HepG2 (cell line): Measurements from ENCODE around the gene KIF17. TPM values are rescaled to one million over a fixed set of nuclear protein-coding genes. Genes with fewer than 3 reads are reported as not detected.

Experiments used
- BRD4 ChIP-seq: sonication (generic); formaldehyde crosslinking; IDR thresholded peaks from 2 replicates; pipeline ENCODE4 v1.4.0; 2020; ENCODE audit warnings: missing genetic modification reagents
- GATA4 ChIP-seq: sonication (generic); IDR thresholded peaks from 2 replicates; pipeline ENCODE4 v1.6.1; 2016; ENCODE audit warnings: antibody characterized with exemption, low read depth, borderline replicate concordance
- MIXL1 ChIP-seq: IDR thresholded peaks from 2 replicates; pipeline ENCODE4 v1.6.1; 2016
- PAWR ChIP-seq: sonication (generic); formaldehyde crosslinking; IDR thresholded peaks from 2 replicates; pipeline ENCODE4 v1.4.0; 2020; ENCODE audit warnings: missing genetic modification reagents, mild to moderate bottlenecking, borderline replicate concordance
- RCOR2 ChIP-seq: IDR thresholded peaks from 2 replicates; pipeline ENCODE4 v1.6.1; 2016; ENCODE audit warnings: missing biosample characterization, missing genetic modification reagents
- RFX5 ChIP-seq: IDR thresholded peaks from 2 replicates; pipeline ENCODE4 v1.6.1; 2011; ENCODE audit warnings: low read depth, low read length, improper control_type of control experiment
- SNAPC5 ChIP-seq: sonication (generic); formaldehyde crosslinking; IDR thresholded peaks from 2 replicates; pipeline ENCODE4 v1.8.1; 2023; ENCODE audit warnings: mild to moderate bottlenecking, missing genetic modification reagents, borderline replicate concordance
- TEAD3 ChIP-seq: optimal IDR thresholded peaks from 2 replicates; pipeline ENCODE3; 2016; ENCODE audit warnings: borderline replicate concordance
- TIGD3 ChIP-seq: sonication (generic); formaldehyde crosslinking; IDR thresholded peaks from 2 replicates; pipeline ENCODE4 v1.5.1; 2020; ENCODE audit warnings: mild to moderate bottlenecking, missing genetic modification reagents, borderline replicate concordance
- U2AF2 ChIP-seq: fragments of 200-400 bp; formaldehyde crosslinking; IDR thresholded peaks from 2 replicates; pipeline ENCODE4 v1.6.1; 2017; ENCODE audit warnings: low read depth, mild to moderate bottlenecking, low read length
- ZBTB8A ChIP-seq: sonication (generic); formaldehyde crosslinking; IDR thresholded peaks from 2 replicates; pipeline ENCODE4 v1.4.0; 2020; ENCODE audit warnings: mild to moderate bottlenecking, low read depth, missing genetic modification reagents, borderline replicate concordance
- ZFY ChIP-seq: sonication (generic); formaldehyde crosslinking; IDR thresholded peaks from 2 replicates; pipeline ENCODE4 v1.4.0; 2020; ENCODE audit warnings: missing genetic modification reagents
- ZMYM3 ChIP-seq: sonication (generic); formaldehyde crosslinking; IDR thresholded peaks from 2 replicates; pipeline ENCODE4 v1.5.1; 2020; ENCODE audit warnings: mild to moderate bottlenecking, missing genetic modification reagents
- ZNF451 ChIP-seq: sonication (generic); formaldehyde crosslinking; IDR thresholded peaks from 2 replicates; pipeline ENCODE4 v1.5.0; 2020; ENCODE audit warnings: mild to moderate bottlenecking, missing genetic modification reagents
- ZNF598 ChIP-seq: sonication (generic); formaldehyde crosslinking; IDR thresholded peaks from 2 replicates; pipeline ENCODE4 v1.5.1; 2020; ENCODE audit warnings: mild to moderate bottlenecking, missing genetic modification reagents, borderline replicate concordance
- ZNF7 ChIP-seq: IDR thresholded peaks from 2 replicates; pipeline ENCODE4 v1.6.1; 2016; ENCODE audit warnings: missing biosample characterization, missing genetic modification reagents
- ZNF891 ChIP-seq: sonication (generic); formaldehyde crosslinking; IDR thresholded peaks from 2 replicates; pipeline ENCODE4 v1.5.0; 2020; ENCODE audit warnings: mild to moderate bottlenecking, missing genetic modification reagents
- polyA plus RNA-seq, 8 experiments: library from polyadenylated mRNA; depleted of rRNA in 3 of 8; stranded (reverse) in 7 of 8; unstranded in 1 of 8; fragments of >200 nt; fragmentation: Illumina TruSeq in 4 of 8; extraction: Trizol in 4 of 8; gene quantifications; 2 replicates each; pipeline versions ENCODE4 v1.2.1 to v1.2.3, GENCODE V29; 2011 to 2016; ENCODE audit warnings: low read depth in 4 of 8, missing spikeins in 1 of 8, mixed read lengths in 1 of 8; ENCODE audit not compliant: insufficient read depth in 1 of 8
- total RNA-seq, 5 experiments: library from RNA; depleted of rRNA; stranded (reverse); fragments of >200 nt; fragmentation: Illumina TruSeq; extraction: Trizol; gene quantifications; 2 replicates each; pipeline ENCODE4 v1.2.3, GENCODE V29; 2016; ENCODE audit warnings: low read depth in 1 of 5
- TF ChIP-seq, protein P1 (sequence below): sonication (generic); formaldehyde crosslinking; IDR thresholded peaks from 2 replicates; pipeline ENCODE4 v1.5.1; 2020; ENCODE audit warnings: mild to moderate bottlenecking, missing genetic modification reagents, moderate library complexity
- TF ChIP-seq, protein P2 (sequence below), 2 experiments: sonication (generic) in 1 of 2; formaldehyde crosslinking in 1 of 2; IDR thresholded peaks; 2 replicates each; pipeline versions ENCODE4 v1.5.1 to v1.6.1; 2011 to 2020; ENCODE audit warnings: borderline replicate concordance in 1 of 2, low read depth in 1 of 2, low read length in 1 of 2, mild to moderate bottlenecking in 1 of 2, missing genetic modification reagents in 1 of 2, moderate library complexity in 1 of 2

KIF17 gene
- total and polyA plus RNA-seq, 2 of the 13 experiments (the other 11 are each of a cell fraction or from before 2014, with no cell fraction given) = 0.24 to 0.44 TPM

DNA sequence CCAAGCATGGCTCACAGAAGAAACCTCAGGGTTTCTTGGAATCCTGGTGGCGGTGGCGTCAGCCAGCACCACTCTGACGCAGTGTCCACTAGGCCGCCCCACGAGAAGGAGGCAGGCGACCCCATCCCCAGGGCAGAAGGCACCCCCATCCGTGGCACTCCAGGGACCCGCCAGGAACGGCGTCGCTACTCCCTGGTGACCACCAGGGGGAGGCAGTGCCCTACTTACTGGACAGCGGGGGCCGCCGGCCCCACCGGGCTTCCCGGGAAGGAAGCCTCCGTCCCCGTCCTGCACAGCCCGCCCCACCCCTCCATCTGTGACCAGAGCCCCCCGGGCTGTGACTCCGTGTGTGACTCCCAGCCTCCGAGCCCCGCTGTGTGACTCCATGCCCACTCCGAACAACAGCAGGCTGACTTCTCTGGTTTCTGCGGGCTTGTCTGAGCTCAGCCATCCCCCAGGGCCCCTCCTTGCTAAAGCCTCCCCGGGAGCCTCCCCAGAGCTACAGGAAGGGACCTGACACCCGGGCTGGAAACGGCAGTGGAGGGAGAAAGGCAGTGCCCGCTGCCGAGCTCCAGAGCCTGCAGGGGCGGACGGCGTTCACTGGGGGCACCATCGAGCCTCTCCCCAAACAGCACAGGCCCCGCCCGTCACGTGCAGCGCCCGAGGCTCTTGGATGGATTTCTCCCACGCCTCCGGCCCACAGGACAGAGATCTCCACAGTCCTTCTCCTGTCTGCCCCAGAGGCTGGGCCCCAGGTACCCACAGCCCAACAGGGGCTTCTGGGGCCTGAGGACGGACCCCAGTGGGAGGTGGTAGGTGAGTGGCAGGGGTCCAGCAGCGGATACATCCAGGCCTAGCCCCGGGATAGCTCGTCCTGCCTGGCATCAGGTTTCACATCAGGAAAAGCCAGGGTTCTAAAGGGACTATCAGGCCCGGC is 21.1 kb downstream of the KIF17 start (continued):
- TF ChIP-seq TIGD3 (CRISPR knock-in tag) = no peak
- TF ChIP-seq ZMYM3 (CRISPR knock-in tag) = peak; percentile 40
- TF ChIP-seq U2AF2 = no peak
- no peak for TF ChIP-seq ZBTB8A (CRISPR knock-in tag)
- TF ChIP-seq ZFY (CRISPR knock-in tag) = peak; percentile 75
- no peak for TF ChIP-seq TEAD3 (CRISPR knock-in tag)
- TF ChIP-seq, protein P1, sequence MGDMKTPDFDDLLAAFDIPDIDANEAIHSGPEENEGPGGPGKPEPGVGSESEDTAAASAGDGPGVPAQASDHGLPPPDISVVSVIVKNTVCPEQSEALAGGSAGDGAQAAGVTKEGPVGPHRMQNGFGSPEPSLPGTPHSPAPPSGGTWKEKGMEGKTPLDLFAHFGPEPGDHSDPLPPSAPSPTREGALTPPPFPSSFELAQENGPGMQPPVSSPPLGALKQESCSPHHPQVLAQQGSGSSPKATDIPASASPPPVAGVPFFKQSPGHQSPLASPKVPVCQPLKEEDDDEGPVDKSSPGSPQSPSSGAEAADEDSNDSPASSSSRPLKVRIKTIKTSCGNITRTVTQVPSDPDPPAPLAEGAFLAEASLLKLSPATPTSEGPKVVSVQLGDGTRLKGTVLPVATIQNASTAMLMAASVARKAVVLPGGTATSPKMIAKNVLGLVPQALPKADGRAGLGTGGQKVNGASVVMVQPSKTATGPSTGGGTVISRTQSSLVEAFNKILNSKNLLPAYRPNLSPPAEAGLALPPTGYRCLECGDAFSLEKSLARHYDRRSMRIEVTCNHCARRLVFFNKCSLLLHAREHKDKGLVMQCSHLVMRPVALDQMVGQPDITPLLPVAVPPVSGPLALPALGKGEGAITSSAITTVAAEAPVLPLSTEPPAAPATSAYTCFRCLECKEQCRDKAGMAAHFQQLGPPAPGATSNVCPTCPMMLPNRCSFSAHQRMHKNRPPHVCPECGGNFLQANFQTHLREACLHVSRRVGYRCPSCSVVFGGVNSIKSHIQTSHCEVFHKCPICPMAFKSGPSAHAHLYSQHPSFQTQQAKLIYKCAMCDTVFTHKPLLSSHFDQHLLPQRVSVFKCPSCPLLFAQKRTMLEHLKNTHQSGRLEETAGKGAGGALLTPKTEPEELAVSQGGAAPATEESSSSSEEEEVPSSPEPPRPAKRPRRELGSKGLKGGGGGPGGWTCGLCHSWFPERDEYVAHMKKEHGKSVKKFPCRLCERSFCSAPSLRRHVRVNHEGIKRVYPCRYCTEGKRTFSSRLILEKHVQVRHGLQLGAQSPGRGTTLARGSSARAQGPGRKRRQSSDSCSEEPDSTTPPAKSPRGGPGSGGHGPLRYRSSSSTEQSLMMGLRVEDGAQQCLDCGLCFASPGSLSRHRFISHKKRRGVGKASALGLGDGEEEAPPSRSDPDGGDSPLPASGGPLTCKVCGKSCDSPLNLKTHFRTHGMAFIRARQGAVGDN (CRISPR knock-in tag) = peak; percentile 91
- 0 out of 2 replicates have a peak, but pooled peaks have one; percentile 41 for TF ChIP-seq RCOR2 (CRISPR knock-in tag)
- no peak for TF ChIP-seq SNAPC5 (CRISPR knock-in tag)
- TF ChIP-seq, protein P2, sequence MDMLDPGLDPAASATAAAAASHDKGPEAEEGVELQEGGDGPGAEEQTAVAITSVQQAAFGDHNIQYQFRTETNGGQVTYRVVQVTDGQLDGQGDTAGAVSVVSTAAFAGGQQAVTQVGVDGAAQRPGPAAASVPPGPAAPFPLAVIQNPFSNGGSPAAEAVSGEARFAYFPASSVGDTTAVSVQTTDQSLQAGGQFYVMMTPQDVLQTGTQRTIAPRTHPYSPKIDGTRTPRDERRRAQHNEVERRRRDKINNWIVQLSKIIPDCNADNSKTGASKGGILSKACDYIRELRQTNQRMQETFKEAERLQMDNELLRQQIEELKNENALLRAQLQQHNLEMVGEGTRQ (IDR thresholded peaks at IDR 0.05; ENCODE audit: low read depth, low read length) = peak; percentile 82
- TF ChIP-seq, protein P2 (CRISPR knock-in tag; IDR thresholded peaks at IDR 0.05; ENCODE audit: borderline replicate concordance) = peak; percentile 91; the same call in 1 of the 2 replicates
- peak; percentile 55; the same call in 1 of the 2 replicates for TF ChIP-seq ZNF598 (CRISPR knock-in tag)
- no peak for TF ChIP-seq GATA4
- no peak for TF ChIP-seq ZNF891 (CRISPR knock-in tag)
- TF ChIP-seq BRD4 = no peak
- TF ChIP-seq ZNF451 = 0 out of 2 replicates have a peak, but pooled peaks have one; percentile 49
- TF ChIP-seq PAWR (CRISPR knock-in tag) = no peak
- no peak for TF ChIP-seq RFX5
- TF ChIP-seq MIXL1 (CRISPR knock-in tag) = no peak
- no peak for TF ChIP-seq ZNF7 (CRISPR knock-in tag)
